ENCODE data around the gene CCDC182.

The CCDC182 gene

GRCh38 chr17:57745242-57745641, at the start of gene CCDC182:
CCDC182 (minus strand) TSS chr17:57745299; CDS start chr17:57745272, 27 bp downstream.
- DNase-seq (ENCODE audit: low read depth), result no peak

- DNase-seq (ENCODE audit: low read depth), result no peak
Observed at GRCh38 chr17:57794841-57795240, 49.7 kb upstream of the CCDC182 start.

- DNase-seq (ENCODE audit: low read depth), result no peak
Observed at GRCh38 chr17:57788725-57789124, 43.6 kb upstream of the CCDC182 start.

GRCh38 chr17:57785022-57785421, 39.9 kb upstream of the CCDC182 start:
- DNase-seq (ENCODE audit: low read depth), result no peak

GRCh38 chr17:57784226-57784895, 39.3 kb upstream of the CCDC182 start:
- DNase-seq (ENCODE audit: low read depth), result no peak

GRCh38 chr17:57783338-57783742, 38.2 kb upstream of the CCDC182 start:
- no peak for DNase-seq (ENCODE audit: low read depth)

GRCh38 chr17:57782647-57783337, 37.7 kb upstream of the CCDC182 start:
- no peak for DNase-seq (ENCODE audit: low read depth)

GRCh38 chr17:57782062-57782490, 37.0 kb upstream of the CCDC182 start:
- DNase-seq (ENCODE audit: low read depth), result no peak

- no peak for DNase-seq (ENCODE audit: low read depth)
Observed at GRCh38 chr17:57781386-57782061, 36.4 kb upstream of the CCDC182 start.

GRCh38 chr17:57779706-57780105, 34.6 kb upstream of the CCDC182 start:
- DNase-seq (ENCODE audit: low read depth), result no peak

- no peak for DNase-seq (ENCODE audit: low read depth)
Observed at GRCh38 chr17:57778306-57778705, 33.2 kb upstream of the CCDC182 start.

GRCh38 chr17:57776366-57776765, 31.3 kb upstream of the CCDC182 start:
- DNase-seq (ENCODE audit: low read depth), result no peak

- no peak for DNase-seq (ENCODE audit: low read depth)
Observed at GRCh38 chr17:57774872-57775271, 29.8 kb upstream of the CCDC182 start.

- no peak for DNase-seq (ENCODE audit: low read depth)
Observed at GRCh38 chr17:57773557-57773956, 28.5 kb upstream of the CCDC182 start.

- DNase-seq (ENCODE audit: low read depth), result no peak
Observed at GRCh38 chr17:57772774-57773173, 27.7 kb upstream of the CCDC182 start.

- DNase-seq (ENCODE audit: low read depth), result no peak
Observed at GRCh38 chr17:57767561-57767960, 22.5 kb upstream of the CCDC182 start.

- DNase-seq (ENCODE audit: low read depth), result no peak
Observed at GRCh38 chr17:57766318-57766943, 21.3 kb upstream of the CCDC182 start.

GRCh38 chr17:57762452-57763395, 17.6 kb upstream of the CCDC182 start:
- no peak for DNase-seq (ENCODE audit: low read depth)

- no peak for DNase-seq (ENCODE audit: low read depth)
Observed at GRCh38 chr17:57761887-57762286, 16.8 kb upstream of the CCDC182 start.

- DNase-seq (ENCODE audit: low read depth), result no peak
Observed at GRCh38 chr17:57760046-57760445, 14.9 kb upstream of the CCDC182 start.

- DNase-seq (ENCODE audit: low read depth), result no peak
Observed at GRCh38 chr17:57758654-57759053, 13.6 kb upstream of the CCDC182 start.

GRCh38 chr17:57757735-57758134, 12.6 kb upstream of the CCDC182 start:
- DNase-seq (ENCODE audit: low read depth), result no peak
